ENCODE measurements around the gene OR10J4.
"Not testable (repeated sequence)": the region's sequence is repeated elsewhere in the genome, so short reads cannot be mapped to it uniquely, and the experiment has no call there.

The OR10J4 gene

GRCh38 chr1:159431904-159432303 is at the start of gene OR10J4:
OR10J4 (plus strand) TSS chr1:159432204.
- no peak for DNase-seq

- DNase-seq: no peak
Observed at GRCh38 chr1:159406821-159407220, 25.2 kb upstream of the OR10J4 start.

- DNase-seq: no peak
Observed at GRCh38 chr1:159408862-159409400, 23.1 kb upstream of the OR10J4 start.

GRCh38 chr1:159421821-159422220 is 10.2 kb upstream of the OR10J4 start:
- DNase-seq: no peak

- DNase-seq: no peak
Observed at GRCh38 chr1:159428536-159428935, 3.5 kb upstream of the OR10J4 start.

- DNase-seq: no peak
Observed at GRCh38 chr1:159429074-159429861, 2.7 kb upstream of the OR10J4 start.

- DNase-seq: no peak
Observed at GRCh38 chr1:159430985-159431384, 1.0 kb upstream of the OR10J4 start.

- no peak for DNase-seq
Observed at GRCh38 chr1:159436469-159436868, 4.5 kb downstream of the OR10J4 start.

- no peak for DNase-seq
Observed at GRCh38 chr1:159439422-159439821, 7.4 kb downstream of the OR10J4 start, which contains the start of gene OR10J1. OR10J1 (plus strand) TSS chr1:159439722; CDS start chr1:159439792, 70 bp downstream.

GRCh38 chr1:159441360-159441759 is 9.4 kb downstream of the OR10J4 start:
- no peak for DNase-seq

- no peak for DNase-seq
Observed at GRCh38 chr1:159442428-159442827, 10.4 kb downstream of the OR10J4 start.

- DNase-seq: no peak
Observed at GRCh38 chr1:159443066-159443750, 11.2 kb downstream of the OR10J4 start.

- no peak for DNase-seq
Observed at GRCh38 chr1:159444511-159444910, 12.5 kb downstream of the OR10J4 start.

- no peak for DNase-seq
Observed at GRCh38 chr1:159448181-159448580, 16.2 kb downstream of the OR10J4 start.

GRCh38 chr1:159449605-159450004 is 17.6 kb downstream of the OR10J4 start:
- DNase-seq: not testable (repeated sequence)

- no peak for DNase-seq
Observed at GRCh38 chr1:159459551-159459950, 27.5 kb downstream of the OR10J4 start.

- no peak for DNase-seq
Observed at GRCh38 chr1:159465191-159465603, 33.2 kb downstream of the OR10J4 start.

- no peak for DNase-seq
Observed at GRCh38 chr1:159468321-159468720, 36.3 kb downstream of the OR10J4 start.

- no peak for DNase-seq
Observed at GRCh38 chr1:159469921-159470533, 38.0 kb downstream of the OR10J4 start.

GRCh38 chr1:159473335-159473734 is 41.3 kb downstream of the OR10J4 start:
- DNase-seq: no peak

- DNase-seq: no peak
Observed at GRCh38 chr1:159474926-159475325, 42.9 kb downstream of the OR10J4 start.
